OCI-LY1 (cell line): ENCODE results near the gene ZNF746.

ENCODE experiments used
- H2AFZ ChIP-seq: fragments of 200-600 bp; sonication (generic), shearing (Covaris generic); 2 replicates; pipeline ENCODE4 v1.6.0; 2014; ENCODE audit warnings: antibody characterized with exemption, mild to moderate bottlenecking, low read length
- H3F3A ChIP-seq: fragments of 200-600 bp; sonication (generic), shearing (Covaris generic); 2 replicates; pipeline ENCODE4 v1.6.0; 2014; ENCODE audit warnings: mild to moderate bottlenecking, antibody characterized with exemption, low read length, moderate library complexity; ENCODE audit not compliant: insufficient read depth
- H3K27ac ChIP-seq: fragments of 200-600 bp; sonication (generic); 2 replicates; pipeline ENCODE4 v1.5.1; 2014; ENCODE audit warnings: low read length, mixed run types, mild to moderate bottlenecking, low read depth; ENCODE audit not compliant: poor library complexity, severe bottlenecking
- H3K27me3 ChIP-seq: fragments of 200-600 bp; sonication (generic); 2 replicates; pipeline ENCODE4 v1.6.0; 2014; ENCODE audit warnings: antibody characterized with exemption, mild to moderate bottlenecking, low read length, moderate library complexity; ENCODE audit not compliant: insufficient read depth
- H3K36me3 ChIP-seq: fragments of 200-600 bp; sonication (generic); 2 replicates; pipeline ENCODE4 v1.6.1; 2014; ENCODE audit warnings: mild to moderate bottlenecking, antibody characterized with exemption, low read length, moderate library complexity, mixed read lengths; ENCODE audit not compliant: insufficient read depth
- H3K4me1 ChIP-seq: fragments of 200-600 bp; sonication (generic); 2 replicates; pipeline ENCODE4 v1.5.1; 2014; ENCODE audit warnings: mild to moderate bottlenecking, low read length, moderate library complexity; ENCODE audit not compliant: insufficient read depth, severe bottlenecking
- H3K4me2 ChIP-seq: fragments of 200-600 bp; sonication (generic), shearing (Covaris generic); 2 replicates; pipeline ENCODE4 v1.6.1; 2014; ENCODE audit warnings: low read length
- H3K4me3 ChIP-seq: fragments of 200-600 bp; sonication (generic); 2 replicates; pipeline ENCODE4 v1.5.1; 2014; ENCODE audit warnings: low read length, low read depth, mild to moderate bottlenecking, mixed read lengths; ENCODE audit not compliant: poor library complexity, severe bottlenecking
- H3K79me2 ChIP-seq: fragments of 200-600 bp; shearing (Covaris generic); 2 replicates; pipeline ENCODE4 v1.6.1; 2016; ENCODE audit warnings: mixed run types, low read length, mixed read lengths; ENCODE audit not compliant: insufficient read depth
- H3K9ac ChIP-seq: fragments of 200-600 bp; sonication (generic), shearing (Covaris generic); 2 replicates; pipeline ENCODE4 v1.6.1; 2014; ENCODE audit warnings: mild to moderate bottlenecking, low read length, mixed read lengths
- H3K9me2 ChIP-seq: fragments of 200-600 bp; sonication (generic), shearing (Covaris generic); 2 replicates; pipeline ENCODE4 v1.6.1; 2014; ENCODE audit warnings: low read depth, mild to moderate bottlenecking, low read length, mixed read lengths
- H3K9me3 ChIP-seq: fragments of 200-600 bp; shearing (Covaris generic); 2 replicates; pipeline ENCODE4 v1.6.1; 2014; ENCODE audit warnings: low read length, mixed read lengths
- H4K20me1 ChIP-seq: fragments of 200-600 bp; sonication (generic), shearing (Covaris generic); 2 replicates; pipeline ENCODE4 v1.6.0; 2016; ENCODE audit warnings: mild to moderate bottlenecking, low read length; ENCODE audit not compliant: insufficient read depth
- CTCF ChIP-seq: fragments of 200-600 bp; sonication (generic), shearing (Covaris generic); IDR thresholded peaks from 2 replicates; pipeline ENCODE4 v1.5.1; 2017; ENCODE audit warnings: mild to moderate bottlenecking, antibody characterized with exemption, low read length, moderate library complexity, mixed read lengths
- EZH2 ChIP-seq: fragments of 200-600 bp; sonication (generic), shearing (Covaris generic); IDR thresholded peaks from 2 replicates; pipeline ENCODE4 v1.8.0; 2017; ENCODE audit warnings: borderline replicate concordance, mixed run types, mild to moderate bottlenecking, antibody characterized with exemption, low read length, moderate library complexity, mixed read lengths

The ZNF746 gene

GRCh38 chr7:149460493-149461277 lies 36.9 kb downstream of the ZNF746 start, which contains the start of gene ZNF777:
Gene ZNF777, minus strand, starts transcription at chr7:149461062. Its CDS starts 5,040 bp downstream, at chr7:149456022.
- TF ChIP-seq CTCF (peak; percentile 65), EZH2 (no peak)
- Histone ChIP-seq H3K27ac (no peak within 1 kb of the TSS), H3F3A (peaks cover 4% of the 10 kb centered on the region; the same call in 1 of the 2 replicates), H3K4me3 (peak within 1 kb of the TSS; percentile 64), H3K9ac (peak within 1 kb of the TSS; percentile 46), H3K9me3 (peaks cover 3% of the 10 kb centered on the region; the same call in 1 of the 2 replicates), H4K20me1 (no peaks in the 10 kb centered on the region), H3K4me2 (peak within 1 kb of the TSS; percentile 72), H3K79me2 (no peaks in the 10 kb centered on the region), H3K4me1 (peaks cover 12% of the 10 kb centered on the region), H3K36me3 (0 out of 2 replicates have a peak, but pooled peaks cover 2% of the 10 kb centered on the region), H2AFZ (0 out of 2 replicates have a peak within 1 kb of the TSS, but pooled peaks have one; percentile 17), H3K27me3 (peaks cover 11% of the 10 kb centered on the region; the same call in 1 of the 2 replicates), H3K9me2 (no peaks in the 10 kb centered on the region)

GRCh38 chr7:149459540-149460452 lies 37.8 kb downstream of the ZNF746 start:
- H3K9ac ChIP-seq, result peak overlapping the region; percentile 35; the same call in 1 of the 2 replicates
- no peaks in the 10 kb centered on the region; the same call in 1 of the 2 replicates for H3K9me3 ChIP-seq
- peaks cover 12% of the 10 kb centered on the region for H3K4me1 ChIP-seq
- H3K9me2 ChIP-seq, result no peaks in the 10 kb centered on the region
- H3K79me2 ChIP-seq, result no peaks in the 10 kb centered on the region
- H3K27me3 ChIP-seq, result peaks cover 4% of the 10 kb centered on the region; the same call in 1 of the 2 replicates
- H3K4me2 ChIP-seq, result peak overlapping the region; percentile 64
- peaks cover 4% of the 10 kb centered on the region; the same call in 1 of the 2 replicates for H3F3A ChIP-seq
- no peak for TF ChIP-seq CTCF
- TF ChIP-seq EZH2, result no peak
- no peaks in the 10 kb centered on the region for H4K20me1 ChIP-seq
- H2AFZ ChIP-seq, result no peak overlapping the region
- H3K27ac ChIP-seq, result no peak overlapping the region
- H3K36me3 ChIP-seq, result peaks cover 8% of the 10 kb centered on the region; the same call in 1 of the 2 replicates
- peak overlapping the region; percentile 64 for H3K4me3 ChIP-seq

GRCh38 chr7:149459201-149459539 lies 38.4 kb downstream of the ZNF746 start:
- Histone ChIP-seq H3K4me3 (peak overlapping the region; percentile 60), H3K27ac (no peak overlapping the region), H3K36me3 (peaks cover 12% of the 10 kb centered on the region; the same call in 1 of the 2 replicates), H3F3A (peaks cover 4% of the 10 kb centered on the region; the same call in 1 of the 2 replicates), H3K79me2 (no peaks in the 10 kb centered on the region), H4K20me1 (no peaks in the 10 kb centered on the region), H3K9me2 (no peaks in the 10 kb centered on the region), H3K9me3 (no peaks in the 10 kb centered on the region), H3K4me2 (peak overlapping the region; percentile 64), H3K27me3 (no peaks in the 10 kb centered on the region; the same call in 1 of the 2 replicates), H3K4me1 (peaks cover 12% of the 10 kb centered on the region), H2AFZ (no peak overlapping the region), H3K9ac (peak overlapping the region; percentile 35; the same call in 1 of the 2 replicates)
- TF ChIP-seq EZH2 (no peak), CTCF (no peak)
